Measurements from ENCODE around the gene UAP1L1. TPM values are rescaled to one million over a fixed set of nuclear protein-coding genes. Genes with fewer than 3 reads are reported as not detected.

The UAP1L1 gene
- total RNA-seq, 2 experiments from 2014 or later, result 6.5 to 6.8 TPM

DNA sequence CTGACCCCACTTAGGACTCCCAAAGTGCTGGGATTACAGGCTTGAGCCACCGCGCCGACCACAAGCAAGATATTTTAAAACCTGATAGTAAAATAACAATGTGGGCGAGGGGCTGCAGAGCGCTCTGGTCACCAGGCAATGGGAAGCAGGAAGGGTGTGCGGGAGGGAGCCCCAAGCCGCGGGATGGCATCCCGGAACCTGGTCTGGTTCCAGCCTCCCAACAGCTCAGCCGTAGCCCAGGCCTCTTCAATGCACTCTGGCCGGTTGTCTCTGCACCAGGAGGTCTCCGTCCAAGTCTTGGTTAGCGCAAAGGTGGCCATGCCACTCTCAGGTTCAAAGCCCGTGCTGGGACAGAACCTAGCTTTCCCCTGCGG, 694 bp upstream of the UAP1L1 start:
- H3K4me3 Mint-ChIP-seq, result peak overlapping the region; percentile 78
- DNase-seq, result no peak
- ChIA-PET CTCF (interaction anchor here (0.8 to 1.6 kb wide), 6 partner anchors 9 to 30 kb away, joined by 3 to 9 read pairs (median 5); partner anchors contain the start of gene MAN1B1), POLR2A (interaction anchor here (0.6 to 2.7 kb wide), 3 partner anchors 10 to 286 kb away, joined by 3 to 24 read pairs (median 3); partner anchors contain the start of genes MAN1B1 and TMEM141)
- Histone ChIP-seq H3K4me3 (ENCODE audit: low read length) (peak overlapping the region; percentile 39), H3K27me3 (ENCODE audit: control insufficient read depth in 1 of 2, insufficient read depth in 2 of 2, low read length in 2 of 2) (no peaks in the 10 kb centered on the region), H3K27ac (ENCODE audit: low read depth in 1 of 2, low read length in 2 of 2) (no peak overlapping the region), H3K9me3 (ENCODE audit: control insufficient read depth in 1 of 2, insufficient read depth in 1 of 2, low read length in 2 of 2) (no peaks in the 10 kb centered on the region), H3K4me1 (ENCODE audit: insufficient read depth, low read length) (peaks cover 18% of the 10 kb centered on the region), H3K36me3 (ENCODE audit: insufficient read depth, low read length) (peaks cover 10% of the 10 kb centered on the region)
- intact Hi-C loops (cut with DNase I, micrococcal nuclease), result no loop called here
- no peaks in the 10 kb centered on the region for H3K27me3 Mint-ChIP-seq
- no peak overlapping the region for H3K27ac Mint-ChIP-seq
- H3K4me1 Mint-ChIP-seq (ENCODE audit: low read depth), result peaks cover 3% of the 10 kb centered on the region
- ATAC-seq (ENCODE audit: poor library complexity), result no peak
- no peaks in the 10 kb centered on the region for H3K9me3 Mint-ChIP-seq
- TF ChIP-seq, protein P1, sequence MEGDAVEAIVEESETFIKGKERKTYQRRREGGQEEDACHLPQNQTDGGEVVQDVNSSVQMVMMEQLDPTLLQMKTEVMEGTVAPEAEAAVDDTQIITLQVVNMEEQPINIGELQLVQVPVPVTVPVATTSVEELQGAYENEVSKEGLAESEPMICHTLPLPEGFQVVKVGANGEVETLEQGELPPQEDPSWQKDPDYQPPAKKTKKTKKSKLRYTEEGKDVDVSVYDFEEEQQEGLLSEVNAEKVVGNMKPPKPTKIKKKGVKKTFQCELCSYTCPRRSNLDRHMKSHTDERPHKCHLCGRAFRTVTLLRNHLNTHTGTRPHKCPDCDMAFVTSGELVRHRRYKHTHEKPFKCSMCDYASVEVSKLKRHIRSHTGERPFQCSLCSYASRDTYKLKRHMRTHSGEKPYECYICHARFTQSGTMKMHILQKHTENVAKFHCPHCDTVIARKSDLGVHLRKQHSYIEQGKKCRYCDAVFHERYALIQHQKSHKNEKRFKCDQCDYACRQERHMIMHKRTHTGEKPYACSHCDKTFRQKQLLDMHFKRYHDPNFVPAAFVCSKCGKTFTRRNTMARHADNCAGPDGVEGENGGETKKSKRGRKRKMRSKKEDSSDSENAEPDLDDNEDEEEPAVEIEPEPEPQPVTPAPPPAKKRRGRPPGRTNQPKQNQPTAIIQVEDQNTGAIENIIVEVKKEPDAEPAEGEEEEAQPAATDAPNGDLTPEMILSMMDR (IDR thresholded peaks at IDR 0.05), result no peak
- peaks cover 4% of the 10 kb centered on the region for H3K36me3 Mint-ChIP-seq (ENCODE audit: low read depth)

DNA sequence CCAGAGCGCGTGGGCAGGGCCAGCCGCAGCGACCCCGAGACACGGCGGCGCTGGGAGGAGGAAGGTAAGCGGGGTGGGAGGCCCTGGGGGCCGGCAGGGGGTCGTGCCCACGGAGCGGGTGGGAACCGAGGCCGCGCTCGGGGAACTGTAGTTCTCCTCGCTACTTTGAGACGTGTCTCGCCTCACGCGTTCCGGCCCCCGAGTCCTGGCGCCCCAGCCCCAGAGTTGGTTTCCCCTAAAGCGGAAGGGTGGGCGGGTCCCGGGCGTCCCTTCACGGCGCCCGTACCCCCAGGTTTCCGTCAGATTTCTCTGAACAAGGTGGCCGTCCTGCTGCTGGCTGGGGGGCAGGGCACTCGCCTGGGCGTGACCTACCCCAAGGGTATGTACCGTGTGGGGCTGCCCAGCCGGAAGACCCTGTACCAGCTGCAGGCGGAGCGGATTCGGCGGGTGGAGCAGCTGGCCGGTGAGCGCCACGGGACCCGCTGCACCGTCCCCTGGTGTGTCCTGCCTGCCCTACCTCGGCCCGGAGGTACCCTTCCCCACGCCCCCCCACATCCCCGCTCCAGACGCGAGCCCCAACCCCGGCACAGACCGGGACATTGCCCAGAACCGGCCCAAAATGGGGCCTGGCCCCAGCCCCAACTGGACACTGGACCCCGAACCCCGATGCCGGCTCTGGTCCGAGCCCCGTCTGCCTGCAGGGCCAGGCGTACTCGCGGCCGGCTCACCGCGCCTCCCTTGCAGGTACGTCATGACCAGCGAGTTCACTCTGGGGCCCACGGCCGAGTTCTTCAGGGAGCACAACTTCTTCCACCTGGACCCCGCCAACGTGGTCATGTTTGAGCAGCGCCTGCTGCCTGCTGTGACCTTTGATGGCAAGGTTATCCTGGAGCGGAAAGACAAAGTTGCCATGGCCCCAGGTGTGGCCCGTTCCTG, 709 bp downstream of the UAP1L1 start:
- Mint-ChIP-seq H3K9me3 (no peaks in the 10 kb centered on the region), H3K4me1 (ENCODE audit: low read depth) (peaks cover 3% of the 10 kb centered on the region), H3K27me3 (no peaks in the 10 kb centered on the region), H3K4me3 (peak overlapping the region; percentile 77), H3K36me3 (ENCODE audit: low read depth) (peaks cover 4% of the 10 kb centered on the region), H3K27ac (no peak overlapping the region)
- ATAC-seq (ENCODE audit: poor library complexity), result peak; percentile 54
- TF ChIP-seq, protein P1 (IDR thresholded peaks at IDR 0.05), result no peak
- no peak overlapping the region for H3K27ac ChIP-seq (ENCODE audit: low read depth in 1 of 2, low read length in 2 of 2)
- DNase-seq, result peak in 8 of 14 experiments; percentile 17 to 67 (median 48)
- H3K36me3 ChIP-seq (ENCODE audit: insufficient read depth, low read length), result peaks cover 10% of the 10 kb centered on the region
- peaks cover 18% of the 10 kb centered on the region for H3K4me1 ChIP-seq (ENCODE audit: insufficient read depth, low read length)
- no peaks in the 10 kb centered on the region for H3K9me3 ChIP-seq (ENCODE audit: control insufficient read depth in 1 of 2, insufficient read depth in 1 of 2, low read length in 2 of 2)
- ChIA-PET POLR2A (interaction anchor here (1.1 to 2.7 kb wide), 5 partner anchors 8 to 287 kb away, joined by 3 to 24 read pairs (median 4); partner anchors contain the start of genes MAN1B1 and TMEM141), CTCF (interaction anchor here (0.9 to 1.6 kb wide), 4 partner anchors 9 to 49 kb away, joined by 4 to 7 read pairs (median 5); partner anchors contain the start of gene MAN1B1)
- H3K4me3 ChIP-seq (ENCODE audit: low read length), result peak overlapping the region; percentile 64
- intact Hi-C loops (cut with DNase I, micrococcal nuclease), result no loop called here
- no peaks in the 10 kb centered on the region for H3K27me3 ChIP-seq (ENCODE audit: control insufficient read depth in 1 of 2, insufficient read depth in 2 of 2, low read length in 2 of 2)

DNA sequence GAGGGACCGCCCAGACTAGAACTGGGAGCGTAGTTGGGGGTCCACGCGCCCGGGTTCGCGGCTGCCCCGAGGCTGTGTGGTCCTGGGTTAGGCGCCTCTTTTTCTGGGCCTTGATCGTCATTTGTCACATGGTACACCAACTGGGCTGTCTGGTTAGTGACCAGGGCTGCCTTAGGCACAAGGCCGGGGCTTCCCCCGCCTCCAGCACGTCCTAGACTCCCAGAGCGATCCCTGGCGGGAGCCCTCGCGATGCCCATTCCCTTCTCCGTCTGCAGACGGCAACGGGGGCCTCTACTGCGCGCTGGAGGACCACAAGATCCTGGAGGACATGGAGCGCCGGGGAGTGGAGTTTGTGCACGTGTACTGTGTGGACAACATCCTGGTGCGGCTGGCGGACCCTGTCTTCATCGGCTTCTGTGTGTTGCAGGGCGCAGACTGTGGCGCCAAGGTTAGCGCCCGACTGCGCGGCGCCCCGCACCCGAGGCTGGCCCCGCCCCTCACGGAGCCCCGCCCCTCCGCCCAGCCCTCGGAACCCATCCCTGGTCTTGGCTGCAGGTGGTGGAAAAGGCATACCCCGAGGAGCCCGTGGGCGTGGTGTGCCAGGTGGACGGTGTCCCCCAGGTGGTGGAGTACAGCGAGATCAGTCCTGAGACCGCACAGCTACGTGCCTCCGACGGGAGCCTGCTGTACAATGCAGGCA, 1.5 kb downstream of the UAP1L1 start:
- H3K4me3 ChIP-seq (ENCODE audit: low read length), result no peak overlapping the region
- TF ChIP-seq, protein P1 (IDR thresholded peaks at IDR 0.05), result no peak
- POLR2A ChIA-PET, result interaction anchor here (1.1 to 2.7 kb wide), 2 partner anchors 8 to 11 kb away, joined by 4 to 24 read pairs; partner anchors contain the start of gene MAN1B1

More for the DNA sequence above, 1.5 kb downstream of the UAP1L1 start:
- Mint-ChIP-seq H3K4me1 (ENCODE audit: low read depth) (peaks cover 3% of the 10 kb centered on the region), H3K4me3 (peak overlapping the region; percentile 62), H3K27me3 (no peaks in the 10 kb centered on the region), H3K9me3 (no peaks in the 10 kb centered on the region), H3K36me3 (ENCODE audit: low read depth) (peaks cover 4% of the 10 kb centered on the region), H3K27ac (no peak overlapping the region)
- DNase-seq (peak in 1 of 14 experiments; percentile 41), ATAC-seq (ENCODE audit: poor library complexity) (no peak)
- H3K36me3 ChIP-seq (ENCODE audit: insufficient read depth, low read length), result peaks cover 10% of the 10 kb centered on the region
- no peaks in the 10 kb centered on the region for H3K27me3 ChIP-seq (ENCODE audit: control insufficient read depth in 1 of 2, insufficient read depth in 2 of 2, low read length in 2 of 2)
- intact Hi-C loops (cut with DNase I, micrococcal nuclease), result no loop called here
- H3K4me1 ChIP-seq (ENCODE audit: insufficient read depth, low read length), result peaks cover 18% of the 10 kb centered on the region
- H3K9me3 ChIP-seq (ENCODE audit: control insufficient read depth in 1 of 2, insufficient read depth in 1 of 2, low read length in 2 of 2), result no peaks in the 10 kb centered on the region
- no peak overlapping the region for H3K27ac ChIP-seq (ENCODE audit: low read depth in 1 of 2, low read length in 2 of 2)
- CTCF ChIA-PET, result interaction anchor here (1.2 kb wide), 1 partner anchor 11 kb away, joined by 3 read pairs; no protein-coding TSS in a partner anchor

Data from CD4-positive, alpha-beta T cell (primary cell).